Measurements from ENCODE around the gene GGA1.

Gene GGA1

DNA sequence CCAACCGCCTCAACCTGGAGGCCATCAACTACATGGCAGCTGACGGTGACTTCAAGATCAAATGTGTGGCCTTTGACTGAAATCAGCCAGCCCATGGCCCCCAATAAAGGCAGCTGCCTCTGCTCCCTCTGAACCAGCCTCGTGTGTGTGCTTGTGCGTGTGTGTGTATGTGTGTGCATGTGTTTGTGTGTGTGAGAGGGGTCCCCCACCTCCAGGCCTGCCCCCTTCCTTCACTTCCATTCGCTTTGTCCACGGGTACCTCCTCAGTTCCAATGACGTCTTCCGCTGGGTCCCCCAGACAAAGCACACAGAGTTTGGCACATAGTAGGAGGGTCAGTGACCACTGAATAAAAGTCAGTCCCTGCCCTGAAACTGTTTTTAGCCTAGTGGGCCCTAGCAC is 71.0 kb downstream of the GGA1 start:
- no peak overlapping the region for H3K4me3 ChIP-seq (ENCODE audit: low read depth, low read length)
- TF ChIP-seq, protein P1, sequence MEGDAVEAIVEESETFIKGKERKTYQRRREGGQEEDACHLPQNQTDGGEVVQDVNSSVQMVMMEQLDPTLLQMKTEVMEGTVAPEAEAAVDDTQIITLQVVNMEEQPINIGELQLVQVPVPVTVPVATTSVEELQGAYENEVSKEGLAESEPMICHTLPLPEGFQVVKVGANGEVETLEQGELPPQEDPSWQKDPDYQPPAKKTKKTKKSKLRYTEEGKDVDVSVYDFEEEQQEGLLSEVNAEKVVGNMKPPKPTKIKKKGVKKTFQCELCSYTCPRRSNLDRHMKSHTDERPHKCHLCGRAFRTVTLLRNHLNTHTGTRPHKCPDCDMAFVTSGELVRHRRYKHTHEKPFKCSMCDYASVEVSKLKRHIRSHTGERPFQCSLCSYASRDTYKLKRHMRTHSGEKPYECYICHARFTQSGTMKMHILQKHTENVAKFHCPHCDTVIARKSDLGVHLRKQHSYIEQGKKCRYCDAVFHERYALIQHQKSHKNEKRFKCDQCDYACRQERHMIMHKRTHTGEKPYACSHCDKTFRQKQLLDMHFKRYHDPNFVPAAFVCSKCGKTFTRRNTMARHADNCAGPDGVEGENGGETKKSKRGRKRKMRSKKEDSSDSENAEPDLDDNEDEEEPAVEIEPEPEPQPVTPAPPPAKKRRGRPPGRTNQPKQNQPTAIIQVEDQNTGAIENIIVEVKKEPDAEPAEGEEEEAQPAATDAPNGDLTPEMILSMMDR (IDR thresholded peaks at IDR 0.05; ENCODE audit: low read depth, low read length) = no peak

DNA sequence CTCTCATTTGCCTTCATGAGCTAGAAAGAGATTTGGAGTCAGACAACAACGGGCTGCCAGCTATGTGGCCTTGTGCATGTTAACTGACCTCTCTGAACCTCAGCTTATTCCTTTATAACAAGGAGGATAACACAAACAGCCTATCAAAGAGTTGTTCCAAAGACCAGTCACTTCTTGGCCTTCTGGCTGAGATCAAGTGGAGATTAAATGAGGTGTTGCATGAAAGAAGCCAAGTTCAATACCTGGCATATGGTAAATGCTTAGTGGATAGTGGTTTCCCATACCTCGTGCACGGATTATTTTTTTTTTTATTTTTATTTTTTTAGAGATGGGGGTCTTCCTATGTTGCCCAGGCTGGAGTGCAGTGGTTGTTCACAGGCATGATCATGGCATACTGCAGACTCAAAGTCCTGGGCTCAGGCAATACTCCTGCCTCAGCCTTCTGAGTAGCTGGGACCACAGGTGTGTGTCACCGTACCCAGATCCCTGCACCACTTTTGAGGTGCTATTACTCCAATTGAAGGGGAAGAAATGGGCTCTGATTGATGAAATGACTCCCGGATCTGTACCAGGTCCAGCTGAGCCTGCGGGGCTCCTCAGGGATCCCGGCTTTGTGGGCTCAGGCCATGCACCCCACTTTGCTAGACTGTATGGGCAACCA is 71.7 kb downstream of the GGA1 start:
- TF ChIP-seq, protein P1 (IDR thresholded peaks at IDR 0.05; ENCODE audit: low read depth, low read length) = no peak
- H3K4me3 ChIP-seq (ENCODE audit: low read depth, low read length) = no peak overlapping the region

DNA sequence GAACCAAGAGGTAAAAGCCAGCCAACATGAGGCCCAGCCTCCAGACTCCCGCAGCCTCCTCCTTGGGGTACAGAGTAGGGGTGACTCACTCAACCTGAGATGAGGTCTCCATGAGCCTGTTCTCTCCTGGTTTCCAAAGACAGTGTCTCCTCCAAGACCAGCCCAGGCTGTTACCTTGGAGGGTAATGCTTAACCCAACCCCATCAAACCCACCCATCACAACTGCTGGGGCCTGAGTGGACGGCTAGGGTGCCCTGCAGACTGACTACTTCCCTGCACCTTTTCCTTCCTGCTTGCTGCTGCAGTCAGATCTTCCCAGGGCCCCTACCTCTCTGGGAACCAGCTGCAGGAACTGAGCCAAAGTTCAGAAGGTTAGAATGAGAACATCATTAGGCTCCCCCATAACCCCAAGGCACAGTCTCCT is 72.4 kb downstream of the GGA1 start:
- no peak overlapping the region for H3K4me3 ChIP-seq (ENCODE audit: low read depth, low read length)
- TF ChIP-seq, protein P1 (IDR thresholded peaks at IDR 0.05; ENCODE audit: low read depth, low read length) = no peak

DNA sequence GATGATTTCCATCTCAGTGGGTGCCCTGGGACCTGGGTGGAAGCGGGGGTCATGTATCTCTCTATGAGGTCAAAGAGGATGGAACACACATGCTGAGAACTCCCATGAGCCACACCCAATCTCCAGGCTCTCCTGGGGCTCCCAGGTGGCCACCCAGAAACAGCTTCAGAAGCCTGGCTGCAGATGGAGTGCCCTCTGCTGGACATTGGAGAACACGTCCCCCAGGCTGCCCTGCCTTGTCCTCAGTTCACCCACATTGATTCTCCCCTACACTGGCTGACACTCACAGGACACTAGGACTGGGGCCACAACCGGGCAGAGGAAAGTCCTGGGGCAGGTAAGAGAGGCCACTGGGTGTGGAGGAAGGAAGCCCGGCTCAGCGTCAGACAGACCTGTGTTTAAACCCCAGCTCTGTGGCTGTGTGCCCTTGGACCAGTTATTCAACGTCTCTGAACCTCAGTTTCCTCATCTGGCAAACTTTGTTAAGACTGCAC is 73.0 kb downstream of the GGA1 start:
- TF ChIP-seq, protein P1 (IDR thresholded peaks at IDR 0.05; ENCODE audit: low read depth, low read length) = peak; percentile 90
- H3K4me3 ChIP-seq (ENCODE audit: low read depth, low read length) = no peak overlapping the region
